Activated CD8-positive, alpha-beta T cell treated with anti-CD3 and anti-CD28 coated beads for 36 hours (primary cell): ENCODE results near the gene ANKUB1. TPM values are rescaled to one million over a fixed set of nuclear protein-coding genes. Genes with fewer than 3 reads are reported as not detected.

Experiments used
- ATAC-seq: fragments of 200-7000 bp; cut with Tn5 transposase; one replicate; pipeline ENCODE4 v1.10.0; 2021; ENCODE audit warnings: mild to moderate bottlenecking, moderate library complexity
- CTCF ChIA-PET: fragments of 350-600 bp; sonication (Branson Sonifier 250); formaldehyde crosslinking; loops from one replicate; lab custom pipeline; 2021; ENCODE audit warnings: antibody characterized with exemption; lab: Charles Lee
- POLR2A ChIA-PET: fragments of 350-600 bp; sonication (Branson Sonifier 250); formaldehyde crosslinking; loops from one replicate; lab custom pipeline; 2021; ENCODE audit warnings: antibody characterized with exemption; lab: Charles Lee
- DNase-seq: peaks from one replicate; pipeline ENCODE4 v3.0.0-alpha.2; 2020
- H3K27ac Mint-ChIP-seq: one replicate; pipeline ENCODE4 v1.8.0; 2021; ENCODE audit warnings: mild to moderate bottlenecking, mixed read lengths
- H3K27me3 Mint-ChIP-seq: one replicate; pipeline ENCODE4 v1.8.0; 2021; ENCODE audit warnings: mixed read lengths
- H3K36me3 Mint-ChIP-seq: one replicate; pipeline ENCODE4 v1.8.0; 2021; ENCODE audit warnings: low read depth, mixed read lengths
- H3K4me1 Mint-ChIP-seq: one replicate; pipeline ENCODE4 v1.8.0; 2021; ENCODE audit warnings: low read depth, mixed read lengths
- H3K4me3 Mint-ChIP-seq: one replicate; pipeline ENCODE4 v1.8.0; 2021; ENCODE audit warnings: mild to moderate bottlenecking, moderate library complexity, mixed read lengths
- H3K9me3 Mint-ChIP-seq: one replicate; pipeline ENCODE4 v1.8.0; 2021; ENCODE audit warnings: mixed read lengths
- CTCF ChIP-seq: fragments of 200-600 bp; IDR thresholded peaks from one replicate; pipeline ENCODE4 v1.8.0; 2022; ENCODE audit warnings: antibody characterized with exemption, mild to moderate bottlenecking
- intact Hi-C: fragments of 100-400 bp; cut with micrococcal nuclease; formaldehyde crosslinking; loops from one replicate; pipeline ENCODE4 v1.10.0; 2022
- total RNA-seq, 2 experiments: library from RNA; stranded (reverse); gene quantifications; one replicate each; pipeline ENCODE4 v1.2.3, GENCODE V29; 2021

Gene ANKUB1
- total RNA-seq, 2 experiments from 2014 or later = not detected

- H3K27me3 Mint-ChIP-seq = peaks cover 13% of the 10 kb centered on the region
Measured at GRCh38 chr3:149790698-149791097, 1.7 kb downstream of the ANKUB1 start.

GRCh38 chr3:149790268-149790667 lies 2.1 kb downstream of the ANKUB1 start:
- H3K27ac Mint-ChIP-seq = no peak overlapping the region
- POLR2A ChIA-PET = no interaction called here
- no peaks in the 10 kb centered on the region for H3K36me3 Mint-ChIP-seq
- ATAC-seq (no peak), DNase-seq (no peak)
- no peak for TF ChIP-seq CTCF
- no peak overlapping the region for H3K4me3 Mint-ChIP-seq
- no peaks in the 10 kb centered on the region for H3K9me3 Mint-ChIP-seq
- H3K27me3 Mint-ChIP-seq = peaks cover 13% of the 10 kb centered on the region
- CTCF ChIA-PET = no interaction called here
- intact Hi-C loops = no loop called here
- H3K4me1 Mint-ChIP-seq = no peaks in the 10 kb centered on the region

More at GRCh38 chr3:149790698-149791097, 1.7 kb downstream of the ANKUB1 start:
- CTCF ChIA-PET = no interaction called here
- Mint-ChIP-seq H3K4me3 (no peak overlapping the region), H3K9me3 (no peaks in the 10 kb centered on the region), H3K4me1 (no peaks in the 10 kb centered on the region), H3K27ac (no peak overlapping the region), H3K36me3 (no peaks in the 10 kb centered on the region)
- DNase-seq = no peak
- intact Hi-C loops = no loop called here
- POLR2A ChIA-PET = no interaction called here
- TF ChIP-seq CTCF = no peak
- ATAC-seq = no peak

- no peaks in the 10 kb centered on the region for H3K9me3 Mint-ChIP-seq
- no peak overlapping the region for H3K4me3 Mint-ChIP-seq
- intact Hi-C loops = no loop called here
- no peak for TF ChIP-seq CTCF
- H3K27me3 Mint-ChIP-seq = peaks cover 7% of the 10 kb centered on the region
- POLR2A ChIA-PET = no interaction called here
- CTCF ChIA-PET = interaction anchor here (0.9 to 3.3 kb wide), 2 partner anchors 13 to 24 kb away, joined by 5 to 19 read pairs; no protein-coding TSS in a partner anchor
- ATAC-seq (no peak), DNase-seq (no peak)
- no peaks in the 10 kb centered on the region for H3K4me1 Mint-ChIP-seq
- H3K36me3 Mint-ChIP-seq = no peaks in the 10 kb centered on the region
- no peak overlapping the region for H3K27ac Mint-ChIP-seq
Measured at GRCh38 chr3:149784064-149784704, 8.2 kb downstream of the ANKUB1 start.

GRCh38 chr3:149783576-149783975 lies 8.8 kb downstream of the ANKUB1 start:
- ChIA-PET CTCF (interaction anchor here (0.9 to 3.3 kb wide), 2 partner anchors 12 to 25 kb away, joined by 5 to 19 read pairs; no protein-coding TSS in a partner anchor), POLR2A (no interaction called here)
- H3K4me1 Mint-ChIP-seq = no peaks in the 10 kb centered on the region
- no peaks in the 10 kb centered on the region for H3K9me3 Mint-ChIP-seq
- DNase-seq (no peak), ATAC-seq (no peak)
- peaks cover 7% of the 10 kb centered on the region for H3K27me3 Mint-ChIP-seq
- no peak for TF ChIP-seq CTCF
- no peak overlapping the region for H3K27ac Mint-ChIP-seq
- intact Hi-C loops = no loop called here
- no peak overlapping the region for H3K4me3 Mint-ChIP-seq
- no peaks in the 10 kb centered on the region for H3K36me3 Mint-ChIP-seq

- no peak overlapping the region for H3K4me3 Mint-ChIP-seq
- POLR2A ChIA-PET = no interaction called here
- H3K9me3 Mint-ChIP-seq = no peaks in the 10 kb centered on the region
- no peak overlapping the region for H3K27ac Mint-ChIP-seq
- intact Hi-C loops = no loop called here
- peaks cover 7% of the 10 kb centered on the region for H3K27me3 Mint-ChIP-seq
- DNase-seq = no peak
- ATAC-seq = no peak
- no peak for TF ChIP-seq CTCF
- CTCF ChIA-PET = interaction anchor here (1.1 to 3.3 kb wide), 2 partner anchors 11 to 27 kb away, joined by 12 to 19 read pairs; no protein-coding TSS in a partner anchor
- H3K4me1 Mint-ChIP-seq = no peaks in the 10 kb centered on the region
- H3K36me3 Mint-ChIP-seq = no peaks in the 10 kb centered on the region
Measured at GRCh38 chr3:149781741-149782140, 10.6 kb downstream of the ANKUB1 start.
